GM19455 (cell line): ENCODE results near the gene C1QTNF2.
"Not testable (repeated sequence)": the region's sequence is repeated elsewhere in the genome, so short reads cannot be mapped to it uniquely, and the experiment has no call there.

ENCODE experiments used
- ATAC-seq: cut with Tn5 transposase; IDR thresholded peaks from one replicate; pipeline ENCODE4 v1.9.1; 2021; ENCODE audit not compliant: unreplicated experiment

The C1QTNF2 gene

DNA sequence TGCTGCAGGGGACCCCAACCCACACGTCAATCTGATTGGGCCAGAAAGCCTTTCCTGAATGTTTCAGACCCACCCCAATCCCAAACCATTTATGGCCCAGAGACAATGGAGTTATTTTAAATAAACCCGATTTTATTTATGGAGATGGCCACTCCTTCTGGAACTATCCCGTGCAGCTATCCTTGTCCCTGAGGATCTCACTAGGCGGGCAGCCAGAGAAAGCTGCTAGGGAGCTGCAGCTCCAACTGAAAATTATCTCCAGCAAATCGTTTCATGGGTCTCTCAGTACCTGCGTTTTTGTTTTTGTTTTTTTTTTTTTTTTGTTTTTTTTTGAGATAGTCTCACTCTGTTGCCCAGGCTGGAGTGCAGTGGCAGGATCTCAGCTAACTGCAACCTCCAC lies 23.0 kb downstream of the C1QTNF2 start:
- ATAC-seq, result no peak

DNA sequence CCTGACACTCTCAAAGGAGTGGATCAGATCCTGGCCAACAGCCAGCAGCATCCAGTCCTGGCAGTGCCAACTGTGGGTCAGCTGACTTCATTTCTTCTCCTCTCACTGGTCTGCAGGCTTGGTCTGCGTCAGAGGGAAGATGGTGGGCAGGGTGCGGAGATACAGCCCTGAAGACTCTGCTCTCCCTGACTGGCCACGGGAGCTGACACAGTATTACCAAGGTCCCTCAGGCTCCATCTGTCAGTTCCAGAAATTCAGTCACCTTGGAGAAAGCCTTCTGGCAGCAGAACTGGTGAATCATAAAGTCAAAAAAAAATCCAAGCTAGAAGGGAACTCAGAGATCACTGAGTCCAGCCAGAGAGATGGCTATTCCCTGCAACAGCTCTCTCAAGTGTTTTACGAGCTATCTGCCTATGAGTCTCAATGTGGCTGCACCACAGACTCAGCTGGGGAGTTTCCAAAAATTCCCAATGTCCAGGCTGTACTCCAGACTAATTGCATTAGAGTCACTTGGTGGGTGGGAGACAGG lies 27.9 kb downstream of the C1QTNF2 start:
- no peak for ATAC-seq

DNA sequence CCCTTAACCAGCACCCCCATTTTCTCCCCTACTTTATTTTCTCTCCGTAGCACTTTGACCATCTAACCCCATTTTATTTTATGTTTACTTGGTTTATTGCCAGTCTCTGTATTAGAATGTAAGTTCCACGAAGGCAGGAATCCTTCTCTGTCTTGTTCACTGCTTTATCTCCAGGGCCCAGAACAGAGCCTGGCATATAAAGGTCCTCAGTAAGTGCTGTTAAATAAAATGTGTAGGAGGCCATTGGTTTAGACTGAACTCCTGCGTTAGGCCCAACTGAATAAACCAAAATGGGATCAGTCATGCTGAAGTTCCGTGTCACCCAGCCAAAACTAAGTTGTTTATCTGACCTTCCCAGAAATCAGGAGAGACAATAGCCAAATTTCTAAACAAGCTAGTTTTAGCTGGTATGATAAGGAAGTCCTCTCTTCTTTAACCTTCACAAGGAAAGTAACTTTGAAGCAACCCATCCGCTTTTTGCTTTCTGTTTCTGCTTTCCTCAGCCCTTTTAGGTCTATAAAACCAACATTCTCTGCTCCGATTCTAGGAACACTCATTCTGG lies 29.0 kb downstream of the C1QTNF2 start:
- no peak for ATAC-seq

DNA sequence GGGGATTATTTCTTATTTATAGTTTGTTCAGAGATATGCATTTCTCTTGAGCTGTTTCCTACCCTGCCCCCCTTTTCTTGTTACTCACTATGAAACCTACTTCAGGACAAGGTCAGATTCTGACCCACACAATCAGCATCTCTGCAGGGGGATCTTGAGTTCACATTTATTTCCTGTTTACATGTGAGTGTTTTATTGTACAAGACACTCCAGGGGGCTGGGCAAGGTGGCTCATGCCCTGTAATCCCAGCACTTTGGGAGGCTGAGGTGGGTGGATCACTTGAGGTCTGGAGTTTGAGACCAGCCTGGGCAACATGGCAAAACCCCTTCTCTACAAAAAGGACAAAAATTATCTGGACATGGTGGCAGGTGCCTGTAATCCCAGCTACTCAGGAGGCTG lies 29.9 kb downstream of the C1QTNF2 start:
- ATAC-seq, result not testable (repeated sequence)

DNA sequence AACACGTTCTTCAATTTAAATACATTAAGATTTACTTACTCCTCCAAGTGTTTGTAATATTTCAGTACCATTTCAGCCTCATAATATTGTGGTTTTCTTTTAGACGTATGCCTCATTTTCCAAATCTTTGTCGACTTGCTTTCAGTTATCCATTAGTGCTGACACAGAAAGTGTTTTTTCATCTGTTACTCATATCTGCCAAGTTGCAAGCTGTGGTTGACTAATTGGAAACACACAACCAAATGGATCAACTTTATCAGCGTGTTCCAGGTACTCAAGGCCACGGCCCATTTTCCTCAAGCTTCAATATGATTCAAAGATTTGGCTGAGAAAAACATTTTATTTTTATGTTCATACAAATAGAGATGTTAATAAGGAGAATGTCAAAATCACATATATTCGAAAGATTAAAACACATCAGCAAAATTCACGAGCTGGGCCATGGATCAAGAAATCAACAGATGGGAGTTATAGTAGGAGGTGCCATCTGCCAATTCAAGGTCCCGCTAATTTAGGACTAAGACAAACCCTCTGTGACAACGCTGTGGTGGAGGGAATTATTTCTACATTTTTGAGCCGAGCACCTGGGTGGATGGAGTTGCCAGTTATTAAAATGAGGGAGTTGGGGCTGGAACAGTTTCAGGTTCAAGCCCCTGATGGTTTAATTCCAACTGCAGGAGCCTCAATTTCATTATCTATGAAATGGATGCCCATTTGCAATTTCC lies 30.9 kb downstream of the C1QTNF2 start:
- ATAC-seq, result no peak

DNA sequence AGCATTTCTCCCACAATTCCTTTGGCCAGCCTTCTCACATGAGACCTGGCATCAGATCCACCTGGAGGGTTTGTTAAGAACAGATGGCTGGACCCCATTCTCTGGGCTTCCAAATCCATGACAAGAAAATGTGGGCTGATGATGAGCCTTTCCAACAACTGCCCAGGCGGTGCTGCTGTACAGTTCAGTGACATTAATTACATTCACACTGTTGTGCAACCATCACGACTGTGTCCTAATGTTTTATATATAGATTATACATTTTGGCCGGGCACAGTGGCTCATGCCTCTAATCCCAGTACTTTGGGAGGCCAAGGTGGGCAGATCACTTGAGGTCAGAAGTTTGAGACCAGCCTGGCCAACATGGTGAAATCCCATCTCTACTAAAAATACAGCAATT lies 35.7 kb downstream of the C1QTNF2 start:
- not testable (repeated sequence) for ATAC-seq

DNA sequence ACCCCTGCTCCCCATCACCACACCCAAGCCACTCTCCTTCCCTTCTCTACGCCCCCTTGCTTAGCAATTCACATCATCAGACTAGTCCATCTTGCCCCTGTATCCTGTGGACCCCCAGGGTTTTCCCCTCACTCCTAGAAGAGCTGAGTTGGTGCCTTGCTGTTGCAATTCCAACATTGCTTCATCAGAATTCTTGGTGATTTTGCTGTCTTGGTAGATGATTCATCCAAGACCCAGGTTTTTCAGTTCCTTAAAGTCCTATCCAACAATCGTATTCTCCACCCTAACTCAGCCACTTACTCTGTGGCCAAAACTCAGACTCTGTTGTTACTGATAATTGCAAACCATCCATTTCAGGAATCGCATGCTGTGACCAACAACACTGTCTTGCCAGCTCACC lies 36.7 kb downstream of the C1QTNF2 start:
- no peak for ATAC-seq

DNA sequence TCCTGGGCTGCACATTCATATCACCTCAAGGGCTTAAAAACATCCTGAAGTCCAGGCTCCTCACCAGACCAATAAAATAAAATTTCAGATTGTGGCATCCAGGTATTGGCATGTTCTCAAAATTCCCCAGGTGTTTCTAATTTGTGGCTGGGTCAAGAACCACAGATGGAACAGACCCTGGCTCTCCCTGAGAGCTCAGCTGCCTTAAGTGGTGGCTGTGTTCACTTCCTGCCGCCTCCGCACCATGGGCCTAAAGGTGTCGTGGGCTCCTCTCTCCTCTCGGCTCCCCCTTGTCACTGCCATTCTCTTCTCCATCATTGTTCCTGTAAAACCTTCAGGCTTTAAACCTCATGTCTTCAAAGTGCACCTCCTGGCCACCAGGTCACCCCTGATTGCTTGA lies 40.2 kb downstream of the C1QTNF2 start:
- no peak for ATAC-seq

DNA sequence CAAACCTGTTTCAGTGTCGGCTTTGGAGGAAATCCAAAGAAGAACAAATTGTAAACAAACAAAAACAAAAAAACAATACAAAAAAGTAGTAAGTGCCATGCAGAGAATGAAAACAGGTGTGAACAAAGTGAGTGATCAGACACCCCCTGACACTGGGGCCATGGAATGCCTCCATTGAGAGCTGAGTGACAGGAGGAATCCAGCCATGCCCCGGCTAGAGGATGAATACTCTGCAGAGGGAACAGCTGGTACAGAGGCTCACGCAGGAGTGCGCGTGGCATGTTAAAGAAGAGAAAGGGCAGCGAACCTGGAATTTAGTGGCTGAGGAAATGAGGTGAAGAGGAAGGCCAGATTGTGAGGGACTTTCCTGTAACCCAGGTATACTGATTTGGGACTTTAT lies 42.6 kb downstream of the C1QTNF2 start:
- ATAC-seq, result no peak

DNA sequence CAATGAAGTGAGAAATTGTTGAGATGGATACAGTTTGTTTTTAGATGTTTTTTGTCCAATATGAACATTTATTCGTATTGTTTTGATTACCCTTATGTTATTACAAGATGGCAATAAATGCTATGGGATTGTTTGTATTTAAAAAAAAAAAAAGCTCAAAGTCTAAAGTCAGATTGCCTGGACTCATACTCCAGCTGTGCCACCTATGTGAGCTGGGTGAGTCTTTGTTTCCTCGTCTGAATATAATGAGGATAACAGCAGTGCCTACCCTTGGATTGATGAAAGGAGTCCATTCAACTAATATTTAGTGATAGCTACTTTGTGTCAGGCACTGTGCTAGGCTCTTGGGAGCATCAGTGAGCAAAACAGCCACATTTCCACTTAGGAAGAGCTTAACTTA lies 43.4 kb downstream of the C1QTNF2 start:
- no peak for ATAC-seq

DNA sequence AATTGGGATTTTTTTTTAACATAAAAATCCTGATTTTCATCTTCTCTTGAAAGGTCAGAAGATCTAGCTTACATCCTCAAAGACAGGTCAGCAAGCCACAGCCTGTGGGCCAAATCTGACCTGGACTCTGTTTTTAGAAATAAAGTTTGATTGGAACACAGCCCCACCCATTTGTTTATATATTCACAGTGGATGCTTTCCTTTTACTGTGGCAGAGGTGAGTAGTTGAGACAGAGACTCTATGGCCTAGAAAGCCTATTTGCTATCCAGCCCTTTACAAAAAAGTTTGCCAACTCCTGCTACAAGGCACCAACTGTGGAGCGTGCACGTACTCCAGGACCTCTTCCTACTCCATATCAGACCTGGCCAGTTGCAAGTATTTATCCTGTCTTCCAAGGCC lies 44.7 kb downstream of the C1QTNF2 start:
- ATAC-seq, result no peak

DNA sequence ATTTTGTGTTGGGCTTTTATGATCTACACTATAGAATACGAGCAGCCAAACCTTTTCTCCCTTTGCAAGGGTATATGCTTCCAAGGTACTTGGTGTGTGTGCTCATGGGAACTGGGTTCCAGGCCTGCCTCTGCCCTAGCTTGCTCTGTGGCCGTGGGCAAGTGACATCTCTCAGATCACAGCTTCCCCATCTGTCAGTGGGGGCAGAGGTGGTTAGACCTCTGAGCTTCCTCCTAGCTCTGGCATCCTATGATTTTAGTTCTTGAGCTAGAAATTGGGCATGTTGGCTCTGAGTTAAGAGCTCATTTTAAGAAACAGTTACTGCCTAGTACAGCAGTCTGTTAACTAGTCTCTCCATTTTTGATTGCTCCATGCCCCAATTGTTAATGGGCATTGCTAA lies 45.5 kb downstream of the C1QTNF2 start:
- no peak for ATAC-seq

DNA sequence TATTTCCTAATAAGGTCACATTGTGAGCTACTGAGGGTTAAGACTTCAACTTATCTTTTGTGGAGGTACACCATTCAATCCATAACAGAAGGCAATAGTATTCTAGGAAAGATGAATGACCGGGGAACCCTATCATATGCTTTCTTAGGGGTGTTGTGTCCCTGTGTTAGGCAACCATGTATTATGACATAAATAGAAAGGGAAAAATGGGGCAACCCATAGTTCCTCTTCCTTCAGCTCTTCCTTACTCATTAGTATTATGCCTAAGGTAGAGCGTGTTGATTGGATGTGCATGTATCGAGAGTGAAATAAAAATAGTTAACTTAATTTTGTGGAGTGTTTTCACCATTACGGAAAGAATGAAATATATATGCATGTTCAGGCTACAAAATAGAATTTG lies 52.0 kb downstream of the C1QTNF2 start:
- ATAC-seq, result no peak

DNA sequence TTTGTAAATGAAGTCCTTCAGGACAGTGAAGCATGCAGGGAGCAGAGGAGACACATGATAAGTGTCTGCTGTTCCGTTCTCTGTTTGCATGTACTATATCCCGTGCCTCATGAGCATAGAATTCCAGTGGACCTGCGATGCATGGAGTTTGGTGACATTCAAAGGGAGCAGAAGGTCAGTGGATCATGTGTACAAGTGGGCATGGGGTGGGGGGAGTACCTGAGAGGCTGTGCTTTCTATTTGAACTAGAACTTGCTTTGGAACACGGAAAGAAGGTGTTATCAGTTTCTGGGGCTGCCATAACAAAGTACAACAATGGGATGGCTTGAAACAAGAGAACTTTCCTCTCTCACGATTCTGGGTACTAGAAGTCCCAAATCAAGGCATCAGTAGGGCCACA lies 53.0 kb downstream of the C1QTNF2 start:
- ATAC-seq, result no peak

DNA sequence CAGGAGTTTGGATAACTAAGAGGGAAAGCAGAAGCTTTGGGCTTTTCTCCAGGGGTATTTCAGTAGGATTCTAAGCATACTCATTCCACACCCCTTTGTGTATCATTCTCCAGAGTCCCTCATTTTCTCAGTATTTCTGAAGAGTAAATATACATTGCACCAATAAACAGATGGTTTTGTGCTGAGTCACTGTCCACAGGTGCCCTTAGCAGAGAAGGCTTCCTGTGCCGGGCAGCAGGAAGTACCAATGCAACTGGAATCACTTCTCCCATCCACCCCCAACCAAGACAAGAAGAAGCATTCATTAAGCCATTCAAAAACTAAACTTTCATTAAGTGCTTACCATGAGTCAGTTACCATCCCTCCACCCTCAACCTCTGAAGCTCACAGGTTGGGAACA lies 54.5 kb downstream of the C1QTNF2 start:
- ATAC-seq, result no peak

DNA sequence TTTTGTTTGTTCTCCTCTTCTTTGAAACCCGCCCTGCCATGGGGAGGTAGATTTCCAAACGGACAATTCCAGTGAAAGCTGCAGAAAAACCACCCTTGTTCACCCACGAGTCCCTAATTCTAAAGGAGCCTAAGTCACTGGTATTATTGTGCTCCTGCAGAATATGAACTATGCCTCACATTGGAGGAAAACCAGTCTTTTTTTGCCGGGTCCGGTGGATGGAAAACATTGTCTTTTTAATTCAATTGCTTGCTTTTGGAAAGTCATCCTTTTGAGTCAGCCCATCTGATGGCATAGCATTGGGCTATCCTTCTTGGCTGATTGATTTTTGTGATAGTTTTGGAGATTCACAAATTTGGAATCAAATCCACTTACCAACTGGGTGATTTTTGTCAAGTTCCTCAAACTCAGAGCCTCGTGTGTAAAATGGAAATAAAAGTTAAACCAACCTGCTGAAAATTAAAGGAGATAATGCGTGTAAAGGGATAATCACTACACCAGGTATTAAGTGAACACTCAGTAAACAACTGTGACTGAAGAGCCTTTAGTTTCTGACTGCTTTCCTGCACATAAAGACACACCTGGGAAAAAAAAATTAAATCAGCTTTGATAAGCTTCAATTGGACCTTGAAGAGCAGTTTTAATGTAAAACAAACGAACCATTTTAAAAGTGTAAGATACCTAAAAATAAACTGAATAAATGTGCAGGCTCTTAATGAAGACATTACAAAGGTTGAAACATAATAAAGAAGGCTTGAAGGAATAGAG lies 57.3 kb downstream of the C1QTNF2 start:
- ATAC-seq, result no peak

DNA sequence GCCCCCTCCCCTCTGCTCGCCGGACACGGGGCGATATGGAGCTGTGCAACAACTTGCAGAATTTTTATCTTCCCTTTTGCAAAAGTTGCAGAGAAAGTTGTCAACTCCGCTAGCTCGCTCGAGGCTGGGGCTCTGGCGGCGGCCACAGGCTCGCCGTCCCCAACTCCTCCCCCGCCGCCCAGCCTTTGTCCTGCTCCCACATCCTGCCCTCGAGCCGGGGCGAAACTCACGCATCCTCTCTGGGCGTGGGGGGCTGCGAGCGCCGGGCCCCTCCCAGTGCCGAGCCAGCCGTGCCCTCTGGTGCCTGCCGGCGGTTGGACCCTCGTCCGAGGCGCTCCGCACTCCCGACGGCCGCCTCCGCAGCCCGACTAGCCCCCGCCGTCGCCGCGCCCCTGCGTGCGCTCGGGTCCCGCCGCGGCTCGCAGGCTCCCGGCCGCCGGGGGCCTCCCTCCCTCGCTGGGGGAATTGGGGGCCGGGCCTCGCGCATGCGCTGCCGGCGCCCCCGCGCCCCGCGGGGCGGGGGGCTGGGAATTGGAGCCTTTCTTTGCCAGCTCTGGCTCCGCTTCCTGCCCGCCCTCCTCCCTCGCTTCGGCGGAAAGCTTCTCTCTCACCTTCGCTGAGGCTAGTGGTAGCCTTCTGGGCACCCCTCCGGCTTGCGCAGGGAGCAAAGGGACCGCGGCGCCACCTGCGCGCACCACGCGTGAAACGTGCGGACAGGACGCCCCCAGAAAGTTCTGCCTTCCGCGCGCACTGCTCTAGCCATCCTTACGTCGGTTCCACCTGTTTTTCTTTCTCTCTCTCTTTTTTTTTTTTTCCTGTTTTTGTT lies 58.1 kb downstream of the C1QTNF2 start, which contains the start of gene CCNJL:
Gene CCNJL, minus strand, starts transcription at position 431 of the 826 bp plus-strand sequence. CDS start 641 bp downstream, outside the sequence.
- ATAC-seq, result no peak

DNA sequence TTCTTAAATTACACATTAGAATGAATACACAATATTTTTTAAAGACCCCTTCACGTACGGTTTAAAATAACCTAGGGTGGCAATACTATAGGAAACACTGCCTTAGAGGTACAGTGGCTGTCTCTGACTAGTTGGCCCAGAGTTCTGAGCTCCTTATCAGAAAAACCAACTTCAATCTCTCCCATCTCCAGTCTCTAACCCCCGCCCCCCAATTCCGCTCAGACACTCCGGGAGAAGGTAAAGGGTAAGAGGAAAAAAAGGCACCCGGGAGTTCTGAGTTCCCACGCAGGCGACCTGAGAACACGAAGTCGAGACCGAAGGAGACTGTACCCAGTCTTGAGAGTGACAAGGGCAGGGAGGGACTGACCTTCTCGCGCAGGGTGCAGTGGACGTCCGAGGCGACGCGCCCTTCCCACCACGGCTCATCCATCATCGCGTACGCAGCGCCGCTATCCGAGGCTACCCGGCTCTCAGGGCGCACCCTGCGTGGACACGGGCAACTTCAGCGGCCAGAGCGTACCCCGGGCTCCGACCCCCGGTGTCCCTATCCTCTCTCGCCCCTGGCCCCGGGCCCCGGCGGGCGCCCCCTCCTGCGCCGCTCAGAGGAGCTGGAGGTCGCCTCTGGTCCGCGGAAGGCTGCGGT lies 58.8 kb downstream of the C1QTNF2 start:
- ATAC-seq, result no peak

DNA sequence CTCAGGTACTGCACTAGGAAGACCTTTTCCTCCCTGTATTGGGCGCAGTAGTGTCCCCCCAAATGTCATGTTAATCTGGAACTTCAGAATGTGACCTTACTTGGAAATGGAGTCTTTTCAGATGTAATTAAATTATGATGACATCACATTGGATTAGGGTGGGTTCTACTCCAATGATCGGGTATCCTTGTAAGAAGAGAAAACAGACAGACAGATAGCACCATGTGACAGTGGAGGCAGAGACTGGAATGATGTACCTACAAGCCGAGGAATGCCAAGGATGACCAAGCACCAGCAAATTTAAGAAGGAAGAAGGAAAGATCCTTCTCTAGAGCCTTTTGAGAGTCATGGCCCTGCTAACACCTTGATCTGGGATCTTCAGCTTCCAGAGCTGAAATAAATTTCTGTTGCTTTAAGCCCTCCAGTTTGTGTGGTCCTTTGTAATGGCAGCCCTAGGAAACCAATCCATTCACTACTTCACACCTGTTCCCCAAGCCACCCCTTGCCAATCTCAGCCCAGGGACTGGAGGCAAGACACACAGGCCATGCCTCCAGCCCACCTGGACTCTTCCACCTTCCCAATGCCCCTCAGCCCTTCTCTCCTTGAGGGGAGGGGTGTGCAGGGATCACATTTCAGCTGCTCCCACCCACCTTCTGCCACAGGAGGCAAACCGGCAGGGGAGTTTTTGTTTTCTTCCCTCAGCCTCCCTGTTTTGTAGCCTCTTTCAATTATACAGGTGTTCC lies 59.7 kb downstream of the C1QTNF2 start:
- no peak for ATAC-seq

DNA sequence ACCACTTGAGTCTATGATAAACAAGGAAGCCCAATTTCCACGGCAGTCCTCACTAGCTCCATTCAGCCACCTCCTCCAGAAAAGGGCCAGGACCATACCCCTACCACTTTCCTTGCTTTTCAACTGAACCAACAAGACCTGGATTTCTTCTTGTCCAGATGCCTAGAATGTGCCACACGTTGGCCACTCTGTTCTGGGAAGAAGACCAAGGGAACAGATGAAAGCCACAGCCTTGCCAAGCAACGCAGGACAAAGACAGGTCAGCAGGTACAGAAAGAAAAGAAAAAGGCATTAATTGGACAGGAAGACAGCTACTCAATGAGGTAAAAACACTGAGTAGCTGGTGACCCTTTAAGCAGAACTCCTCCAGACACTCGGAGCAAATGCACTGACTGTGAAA lies 60.3 kb downstream of the C1QTNF2 start:
- ATAC-seq, result no peak
